Psoas muscle (tissue), 8 donors: ENCODE results near the gene ISY1. TPM values are rescaled to one million over a fixed set of nuclear protein-coding genes. Genes with fewer than 3 reads are reported as not detected.
A peak's percentile ranks its signal among the peaks of the same experiment; 100 is the strongest.
"Not testable (repeated sequence)": the region's sequence is repeated elsewhere in the genome, so short reads cannot be mapped to it uniquely, and the experiment has no call there.

Experiments used
- ATAC-seq, 4 donors: fragments of 200-7000 bp; cut with Tn5 transposase; one replicate each; pipeline ENCODE4 v1.9.1; 2020; ENCODE audit warnings: moderate library complexity in 3 of 4, mild to moderate bottlenecking in 2 of 4
- DNase-seq, 2 donors: peaks; one replicate each; pipeline ENCODE4 v3.0.0-alpha.2; 2020
- H3K27ac ChIP-seq: fragments of 200-600 bp; one replicate; pipeline ENCODE4 v1.8.0; 2022
- H3K27me3 ChIP-seq, 3 donors: fragments of 200-600 bp in 1 of 3; one replicate each; pipeline versions ENCODE4 v1.6.1 to v1.8.0; 2013 to 2022; ENCODE audit warnings: low read length in 2 of 3, mild to moderate bottlenecking in 2 of 3, moderate library complexity in 1 of 3; ENCODE audit not compliant: insufficient read depth in 3 of 3
- H3K36me3 ChIP-seq, 2 donors: fragments of 200-600 bp in 1 of 2; one replicate each; pipeline versions ENCODE4 v1.6.1 to v1.8.0; 2013 to 2022; ENCODE audit warnings: low read depth in 1 of 2, mild to moderate bottlenecking in 1 of 2, moderate library complexity in 1 of 2; ENCODE audit not compliant: insufficient read depth in 1 of 2
- H3K4me1 ChIP-seq: fragments of 200-600 bp; one replicate; pipeline ENCODE4 v1.8.0; 2022
- H3K4me3 ChIP-seq: fragments of 200-600 bp; one replicate; pipeline ENCODE4 v1.8.0; 2022; ENCODE audit warnings: mild to moderate bottlenecking
- H3K9me3 ChIP-seq: fragments of 200-600 bp; one replicate; pipeline ENCODE4 v1.8.0; 2022
- WGBS, 3 donors: extraction: QIAGEN DNeasy Blood & Tissue Kit; methylation state at CpG; one replicate each; pipeline versions ENCODE4 v1.1.6 to v1.1.7; 2013; 5-methylcytosine and 5-hydroxymethylcytosine counted together
- intact Hi-C, 2 donors: fragments of 100-400 bp; cut with DNase I; formaldehyde crosslinking; loops; one replicate each; pipeline versions ENCODE4 v1.11.0 to v1.14.2; 2022
- polyA plus RNA-seq, 3 donors: library from polyadenylated mRNA; stranded (reverse); fragments of 200-250 nt; gene quantifications; one replicate each; pipeline ENCODE4 v1.2.3, GENCODE V29; 2013
- total RNA-seq, 4 donors: library from RNA; stranded (reverse); fragmentation: NEBNext Ultra II Directional in 2 of 4; extraction: Animal tissue kit (Norgen Biotek cat#: 25700) in 2 of 4; gene quantifications; one replicate each; pipeline versions ENCODE4 v1.2.1 to v1.2.4, GENCODE V29; 2021 to 2023
- TF ChIP-seq, protein P1 (sequence below): fragments of 200-600 bp; IDR thresholded peaks from one replicate; pipeline ENCODE4 v1.8.0; 2022; ENCODE audit warnings: antibody characterized with exemption
- donor health status: healthy with polysubstance abuse.
- donor health status: DM: no; HTN: no; CAD: no; lungs with moderate emphysema.
- donor health status: Bipolar disorder and iron deficiency.
- donor health status: healthy.
- donor health status: DM: yes; HTN: yes; CAD: no.
- donor health status: DM: no; HTN: no; CAD: no.
- donor health status: DM: no; HTN: no; CAD: no.
- donor health status: DM: yes; HTN: yes; CAD: no.

Gene ISY1
- total and polyA plus RNA-seq, 7 donors, result 25.9 to 56.0 (median 33.2) TPM

DNA sequence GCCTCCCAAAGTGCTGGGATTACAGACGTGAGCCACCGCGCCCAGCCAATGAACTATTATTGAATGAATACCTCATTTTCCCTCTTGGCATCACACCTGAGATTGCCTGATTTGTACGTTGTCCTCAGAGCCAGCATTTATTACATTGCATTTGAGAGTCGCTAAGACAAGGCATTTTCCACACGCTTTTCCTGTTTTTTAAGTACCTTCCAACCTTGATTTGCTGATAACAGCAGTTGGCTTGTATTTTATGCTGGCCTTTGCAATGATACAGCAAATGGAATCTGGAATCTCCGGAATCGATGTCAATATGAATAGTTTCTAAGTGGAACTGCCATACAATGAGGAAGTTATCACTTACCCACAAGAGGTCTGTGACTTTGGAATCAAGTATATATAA lies 38.5 kb upstream of the ISY1 start:
- Histone ChIP-seq H3K9me3 (no peaks in the 10 kb centered on the region), H3K4me1 (peaks cover 46% of the 10 kb centered on the region), H3K27me3 (no peaks in the 10 kb centered on the region), H3K4me3 (no peak overlapping the region), H3K27ac (peak overlapping the region; percentile 88), H3K36me3 (no peaks in the 10 kb centered on the region)
- TF ChIP-seq, protein P1, sequence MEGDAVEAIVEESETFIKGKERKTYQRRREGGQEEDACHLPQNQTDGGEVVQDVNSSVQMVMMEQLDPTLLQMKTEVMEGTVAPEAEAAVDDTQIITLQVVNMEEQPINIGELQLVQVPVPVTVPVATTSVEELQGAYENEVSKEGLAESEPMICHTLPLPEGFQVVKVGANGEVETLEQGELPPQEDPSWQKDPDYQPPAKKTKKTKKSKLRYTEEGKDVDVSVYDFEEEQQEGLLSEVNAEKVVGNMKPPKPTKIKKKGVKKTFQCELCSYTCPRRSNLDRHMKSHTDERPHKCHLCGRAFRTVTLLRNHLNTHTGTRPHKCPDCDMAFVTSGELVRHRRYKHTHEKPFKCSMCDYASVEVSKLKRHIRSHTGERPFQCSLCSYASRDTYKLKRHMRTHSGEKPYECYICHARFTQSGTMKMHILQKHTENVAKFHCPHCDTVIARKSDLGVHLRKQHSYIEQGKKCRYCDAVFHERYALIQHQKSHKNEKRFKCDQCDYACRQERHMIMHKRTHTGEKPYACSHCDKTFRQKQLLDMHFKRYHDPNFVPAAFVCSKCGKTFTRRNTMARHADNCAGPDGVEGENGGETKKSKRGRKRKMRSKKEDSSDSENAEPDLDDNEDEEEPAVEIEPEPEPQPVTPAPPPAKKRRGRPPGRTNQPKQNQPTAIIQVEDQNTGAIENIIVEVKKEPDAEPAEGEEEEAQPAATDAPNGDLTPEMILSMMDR, result no peak
- ATAC-seq (no peak), DNase-seq (no peak)
- 62 to 75% (median 64%) methylated on average over 8 of the region's 8 CpGs for whole genome bisulfite sequencing, 3 donors
- intact Hi-C loops, result no loop called here

DNA sequence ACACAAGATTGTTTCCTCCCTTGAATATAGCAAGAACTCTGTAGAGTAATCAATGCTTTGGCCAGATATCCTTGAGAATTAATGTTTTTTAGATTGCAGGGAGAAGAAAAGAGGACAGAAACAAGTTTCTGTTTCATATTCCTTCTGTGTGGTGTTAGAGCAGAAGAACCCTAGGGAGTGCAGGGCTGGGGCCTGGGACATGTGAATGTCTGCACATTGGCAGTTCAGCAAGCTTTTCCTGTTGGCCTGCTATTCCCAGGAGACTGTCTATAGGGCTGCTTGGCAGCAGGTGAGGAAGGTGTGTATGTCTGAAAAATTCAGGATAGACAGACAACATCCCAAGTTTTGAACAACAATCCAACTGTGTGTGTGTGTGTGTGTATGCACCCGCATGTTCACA lies 36.5 kb upstream of the ISY1 start:
- 38 to 89% (median 51%) methylated on average over 1 of the region's 1 CpG for WGBS, 3 donors
- intact Hi-C loops, result loop anchor here (2.0 kb wide), 2 partner anchors 13 to 27 kb away; no protein-coding TSS in a partner anchor
- Histone ChIP-seq H3K9me3 (no peaks in the 10 kb centered on the region), H3K4me3 (no peak overlapping the region), H3K4me1 (peaks cover 46% of the 10 kb centered on the region), H3K27me3 (no peaks in the 10 kb centered on the region), H3K36me3 (no peaks in the 10 kb centered on the region), H3K27ac (peak overlapping the region; percentile 88)
- ATAC-seq, result no peak
- TF ChIP-seq, protein P1, result no peak
- DNase-seq, result no peak

DNA sequence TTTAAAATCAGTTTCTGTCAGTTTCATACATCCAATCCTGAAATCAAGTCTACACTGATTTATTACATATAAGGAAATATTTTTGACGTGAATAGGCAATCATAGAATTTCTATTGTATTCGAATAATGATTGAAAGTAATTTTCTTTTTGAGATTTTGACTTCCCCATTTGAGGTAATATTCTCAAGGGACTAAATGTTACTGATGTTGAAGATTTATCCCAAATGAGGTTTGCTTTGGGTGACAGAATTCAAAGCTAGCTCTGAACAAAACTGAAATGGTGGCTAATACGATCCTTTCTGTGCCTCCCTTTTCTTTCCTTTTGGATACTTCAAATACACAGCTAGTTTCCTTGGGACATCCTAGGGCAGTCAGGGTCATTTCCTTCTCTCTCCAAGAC lies 35.7 kb upstream of the ISY1 start:
- Histone ChIP-seq H3K27ac (peak overlapping the region; percentile 88), H3K9me3 (no peaks in the 10 kb centered on the region), H3K4me1 (peaks cover 53% of the 10 kb centered on the region), H3K27me3 (no peaks in the 10 kb centered on the region), H3K36me3 (no peaks in the 10 kb centered on the region), H3K4me3 (peak overlapping the region; percentile 28)
- DNase-seq (no peak), ATAC-seq (no peak)
- TF ChIP-seq, protein P1, result no peak
- WGBS, 3 donors, result 52 to 71% (median 64%) methylated on average over 3 of the region's 3 CpGs
- intact Hi-C loops, result loop anchor here (2.0 kb wide), 2 partner anchors 14 to 28 kb away; no protein-coding TSS in a partner anchor

DNA sequence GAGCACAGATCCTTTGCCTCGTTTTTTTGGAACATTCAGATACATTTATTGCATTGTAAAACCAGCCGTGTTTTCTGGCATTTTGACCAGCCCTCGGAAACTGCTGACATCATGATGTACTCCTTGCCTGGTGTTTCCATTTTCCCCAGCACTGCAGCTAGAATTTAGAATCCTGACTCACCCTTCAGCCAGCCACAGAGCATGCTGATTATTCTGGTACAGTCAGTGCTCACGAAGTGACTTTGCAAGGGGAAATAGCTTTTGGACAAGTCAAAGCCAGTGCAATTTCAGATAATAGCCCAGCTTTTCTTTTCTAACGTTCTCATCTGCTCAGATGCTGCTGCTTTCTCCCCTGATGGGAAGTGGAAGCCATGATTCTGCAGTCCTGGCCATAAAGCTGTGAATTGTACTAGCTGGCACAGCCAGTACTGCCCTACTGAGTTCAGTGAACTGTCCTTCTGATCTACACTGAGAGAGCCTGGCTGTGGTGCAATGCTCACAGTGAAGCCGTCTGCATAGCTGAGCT lies 34.9 kb upstream of the ISY1 start:
- 9 to 19% (median 9%) methylated on average over 6 of the region's 6 CpGs for WGBS, 3 donors
- peak overlapping the region; percentile 28 for H3K4me3 ChIP-seq
- H3K9me3 ChIP-seq, result no peaks in the 10 kb centered on the region
- intact Hi-C loops, result loop anchor here (2.0 kb wide), 2 partner anchors 15 to 29 kb away; no protein-coding TSS in a partner anchor
- H3K27me3 ChIP-seq, result no peaks in the 10 kb centered on the region
- H3K4me1 ChIP-seq, result peaks cover 56% of the 10 kb centered on the region
- TF ChIP-seq, protein P1, result no peak
- peak overlapping the region; percentile 88 for H3K27ac ChIP-seq
- peak; percentile 46 to 76 for DNase-seq
- peak; percentile 94 to 95 (median 95) for ATAC-seq
- H3K36me3 ChIP-seq, result no peaks in the 10 kb centered on the region

DNA sequence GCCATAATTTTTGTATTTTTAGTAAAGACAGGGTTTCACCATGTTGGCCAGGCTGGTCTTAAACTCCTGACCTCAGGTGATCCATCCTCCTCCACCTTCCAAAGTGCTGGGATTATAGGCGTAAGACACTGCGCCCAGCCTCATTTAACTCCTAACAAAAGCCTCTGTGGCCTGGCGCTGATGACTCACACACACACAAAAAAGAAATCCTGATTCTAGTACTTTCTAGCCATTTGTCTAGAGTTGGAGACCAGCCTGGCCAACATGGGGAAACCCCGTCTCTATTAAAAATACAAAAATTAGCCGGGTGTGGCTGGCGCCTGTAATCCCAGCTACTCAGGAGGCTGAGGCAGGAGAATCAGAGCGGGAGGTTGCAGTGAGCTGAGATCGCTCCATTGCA lies 28.9 kb upstream of the ISY1 start:
- H3K4me1 ChIP-seq, result peaks cover 35% of the 10 kb centered on the region
- intact Hi-C loops, H3K36me3 ChIP-seq, H3K27ac ChIP-seq, ATAC-seq, H3K27me3 ChIP-seq, DNase-seq, H3K4me3 ChIP-seq, H3K9me3 ChIP-seq: not testable (repeated sequence)
- 94 to 98% (median 94%) methylated on average over 8 of the region's 8 CpGs for WGBS, 3 donors
